Measurements from ENCODE around the gene DNAAF1.

- TF ChIP-seq, protein P1, sequence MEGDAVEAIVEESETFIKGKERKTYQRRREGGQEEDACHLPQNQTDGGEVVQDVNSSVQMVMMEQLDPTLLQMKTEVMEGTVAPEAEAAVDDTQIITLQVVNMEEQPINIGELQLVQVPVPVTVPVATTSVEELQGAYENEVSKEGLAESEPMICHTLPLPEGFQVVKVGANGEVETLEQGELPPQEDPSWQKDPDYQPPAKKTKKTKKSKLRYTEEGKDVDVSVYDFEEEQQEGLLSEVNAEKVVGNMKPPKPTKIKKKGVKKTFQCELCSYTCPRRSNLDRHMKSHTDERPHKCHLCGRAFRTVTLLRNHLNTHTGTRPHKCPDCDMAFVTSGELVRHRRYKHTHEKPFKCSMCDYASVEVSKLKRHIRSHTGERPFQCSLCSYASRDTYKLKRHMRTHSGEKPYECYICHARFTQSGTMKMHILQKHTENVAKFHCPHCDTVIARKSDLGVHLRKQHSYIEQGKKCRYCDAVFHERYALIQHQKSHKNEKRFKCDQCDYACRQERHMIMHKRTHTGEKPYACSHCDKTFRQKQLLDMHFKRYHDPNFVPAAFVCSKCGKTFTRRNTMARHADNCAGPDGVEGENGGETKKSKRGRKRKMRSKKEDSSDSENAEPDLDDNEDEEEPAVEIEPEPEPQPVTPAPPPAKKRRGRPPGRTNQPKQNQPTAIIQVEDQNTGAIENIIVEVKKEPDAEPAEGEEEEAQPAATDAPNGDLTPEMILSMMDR (IDR thresholded peaks at IDR 0.05; ENCODE audit: low read depth, low read length), result no peak
- TF ChIP-seq EZH2phosphoT487 (IDR thresholded peaks at IDR 0.05; ENCODE audit: low read depth), result no peak
These were observed 25.1 kb upstream of the DNAAF1 start for GRCh38 chr16:84120023-84120422.

Data from OCI-LY3 (cell line).